WTC11 (cell line): ENCODE results near the gene M6PR. TPM values are rescaled to one million over a fixed set of nuclear protein-coding genes. Genes with fewer than 3 reads are reported as not detected.
"Not testable (repeated sequence)": the region's sequence is repeated elsewhere in the genome, so short reads cannot be mapped to it uniquely, and the experiment has no call there.

ENCODE experiments used
- ATAC-seq: fragments of 200-7000 bp; cut with Tn5 transposase; 2 replicates; pipeline ENCODE4 v1.10.0; 2021; ENCODE audit warnings: mild to moderate bottlenecking, moderate library complexity
- CTCF ChIA-PET: fragments of 300-600 bp; sonication (Branson Sonifier 250); formaldehyde crosslinking; loops from one replicate; lab custom pipeline; 2021; ENCODE audit warnings: antibody characterized with exemption; lab: Charles Lee
- POLR2A ChIA-PET: fragments of 350-600 bp; sonication (Branson Sonifier 250); formaldehyde crosslinking; loops from one replicate; lab custom pipeline; 2021; ENCODE audit warnings: antibody characterized with exemption; lab: Charles Lee
- DNase-seq: peaks from one replicate; pipeline ENCODE4 v3.0.0; 2021; ENCODE audit warnings: low spot score
- H3K27ac Mint-ChIP-seq: 2 replicates; pipeline ENCODE4 v1.8.0; 2021; ENCODE audit warnings: mixed read lengths
- H3K27me3 Mint-ChIP-seq: 2 replicates; pipeline ENCODE4 v1.8.0; 2021; ENCODE audit warnings: low read depth, mild to moderate bottlenecking, moderate library complexity, mixed read lengths
- H3K36me3 Mint-ChIP-seq: 2 replicates; pipeline ENCODE4 v1.8.0; 2021; ENCODE audit warnings: mixed read lengths
- H3K4me1 Mint-ChIP-seq: 2 replicates; pipeline ENCODE4 v1.8.0; 2022; ENCODE audit warnings: mixed read lengths
- H3K4me3 Mint-ChIP-seq: 2 replicates; pipeline ENCODE4 v1.8.0; 2021; ENCODE audit warnings: mild to moderate bottlenecking, moderate library complexity, mixed read lengths
- H3K9me3 Mint-ChIP-seq: 2 replicates; pipeline ENCODE4 v1.8.0; 2021; ENCODE audit warnings: mixed read lengths
- AR ChIP-seq: fragments of 250-450 bp; sonication (Bioruptor Pico); IDR thresholded peaks from 2 replicates; pipeline ENCODE4 v1.9.0; 2021; ENCODE audit warnings: mild to moderate bottlenecking
- NFYB ChIP-seq: sonication (generic); formaldehyde crosslinking; conservative IDR thresholded peaks from 2 replicates; pipeline ENCODE4 v1.8.0; 2022; ENCODE audit warnings: low read depth, missing genetic modification reagents
- STAT6 ChIP-seq: sonication (generic); formaldehyde crosslinking; conservative IDR thresholded peaks from 2 replicates; pipeline ENCODE4 v1.8.1; 2023; ENCODE audit warnings: mild to moderate bottlenecking, low read depth, missing genetic modification reagents, moderate library complexity
- USF1 ChIP-seq: sonication (generic); formaldehyde crosslinking; IDR thresholded peaks from 2 replicates; pipeline ENCODE4 v1.8.0; 2022; ENCODE audit warnings: mild to moderate bottlenecking, missing genetic modification reagents
- ZNF532 ChIP-seq: fragments of 250-450 bp; sonication (Bioruptor Pico); IDR thresholded peaks from 2 replicates; pipeline ENCODE4 v1.9.0; 2021; ENCODE audit warnings: mild to moderate bottlenecking, borderline replicate concordance
- total RNA-seq: library from RNA; stranded (reverse); gene quantifications from 3 replicates; pipeline ENCODE4 v1.2.3, GENCODE V29; 2021

The M6PR gene
- total RNA-seq, 1 experiment from 2014 or later, result 139 TPM

- TF ChIP-seq USF1 (CRISPR knock-in tag) (no peak), STAT6 (CRISPR knock-in tag) (no peak), AR (CRISPR knock-in tag) (peak; percentile 83), ZNF532 (CRISPR knock-in tag) (no peak)
- TF ChIP-seq, all 79 proteins: peak for 5
These were observed 7.6 kb downstream of the M6PR start (continued) for GRCh38 chr12:8941691-8942478.

GRCh38 chr12:8937842-8938442, 11.5 kb downstream of the M6PR start:
- CTCF ChIA-PET, ATAC-seq, H3K4me3 Mint-ChIP-seq, H3K27ac Mint-ChIP-seq, DNase-seq, H3K27me3 Mint-ChIP-seq, H3K4me1 Mint-ChIP-seq, H3K9me3 Mint-ChIP-seq, POLR2A ChIA-PET: not testable (repeated sequence)
- H3K36me3 Mint-ChIP-seq, result peaks cover 80% of the 10 kb centered on the region

- H3K4me3 Mint-ChIP-seq, result no peak overlapping the region
- TF ChIP-seq NFYB (CRISPR knock-in tag), result no peak
- ATAC-seq (no peak), DNase-seq (no peak)
- H3K36me3 Mint-ChIP-seq, result peaks cover 78% of the 10 kb centered on the region
- no peaks in the 10 kb centered on the region for H3K27me3 Mint-ChIP-seq
- peak overlapping the region; percentile 64 for H3K27ac Mint-ChIP-seq
- CTCF ChIA-PET, result no interaction called here
- POLR2A ChIA-PET, result interaction anchor here (1.3 kb wide), 1 partner anchor 18 kb away, joined by 3 read pairs; no protein-coding TSS in a partner anchor
- no peaks in the 10 kb centered on the region for H3K9me3 Mint-ChIP-seq
- H3K4me1 Mint-ChIP-seq, result no peaks in the 10 kb centered on the region
These were observed 12.7 kb downstream of the M6PR start for GRCh38 chr12:8936735-8937134.

GRCh38 chr12:8934080-8934479, 15.4 kb downstream of the M6PR start:
- POLR2A ChIA-PET, H3K4me1 Mint-ChIP-seq, H3K4me3 Mint-ChIP-seq, DNase-seq, ATAC-seq, H3K9me3 Mint-ChIP-seq, H3K27me3 Mint-ChIP-seq, CTCF ChIA-PET: not testable (repeated sequence)
- Mint-ChIP-seq H3K27ac (peak overlapping the region; percentile 68; the same call in 1 of the 2 replicates), H3K36me3 (peaks cover 88% of the 10 kb centered on the region)

- DNase-seq, H3K9me3 Mint-ChIP-seq, H3K4me1 Mint-ChIP-seq, POLR2A ChIA-PET, H3K27ac Mint-ChIP-seq, H3K27me3 Mint-ChIP-seq, H3K4me3 Mint-ChIP-seq, ATAC-seq, CTCF ChIA-PET: not testable (repeated sequence)
- H3K36me3 Mint-ChIP-seq, result peaks cover 84% of the 10 kb centered on the region
These were observed 17.0 kb downstream of the M6PR start for GRCh38 chr12:8932464-8932863.

- ATAC-seq, POLR2A ChIA-PET, DNase-seq, H3K9me3 Mint-ChIP-seq, H3K4me1 Mint-ChIP-seq, H3K27me3 Mint-ChIP-seq, H3K4me3 Mint-ChIP-seq, CTCF ChIA-PET: not testable (repeated sequence)
- H3K36me3 Mint-ChIP-seq, result peaks cover 68% of the 10 kb centered on the region
- peak overlapping the region; percentile 76 for H3K27ac Mint-ChIP-seq
These were observed 18.7 kb downstream of the M6PR start for GRCh38 chr12:8930655-8931323.
